Gastroesophageal sphincter (tissue), 2 donors: ENCODE results near the gene SOX5.

Source experiments
- POLR2A ChIP-seq, 2 donors: fragments of 450-650 bp; IDR thresholded peaks; one replicate each; pipeline ENCODE4 v1.6.1; 2017; ENCODE audit warnings: antibody characterized with exemption in 2 of 2, mild to moderate bottlenecking in 2 of 2, moderate library complexity in 1 of 2
- POLR2AphosphoS5 ChIP-seq: sonication (generic); formaldehyde crosslinking; IDR thresholded peaks from one replicate; pipeline ENCODE4 v1.6.1; 2017; ENCODE audit warnings: antibody characterized with exemption

- TF ChIP-seq POLR2AphosphoS5 (no peak), POLR2A (IDR thresholded peaks at IDR 0.05) (no peak)
Measured at GRCh38 chr12:23555825-23556207, 393.7 kb downstream of the SOX5 start.
